Transverse colon (tissue), 4 donors: Measurements from ENCODE around the gene AP2S1. TPM values are rescaled to one million over a fixed set of nuclear protein-coding genes. Genes with fewer than 3 reads are reported as not detected.

ENCODE experiments used
- DNase-seq: peaks from one replicate; pipeline ENCODE4 v3.0.0-alpha.2; 2019
- H3K27ac ChIP-seq, 4 donors: fragments of 200-600 bp; sonication (generic); 2 replicates each; pipeline ENCODE4 v1.5.1; 2016 to 2018; ENCODE audit warnings: inconsistent platforms in 4 of 4
- H3K27me3 ChIP-seq: fragments of 200-600 bp; sonication (generic); 2 replicates; pipeline ENCODE4 v1.5.1; 2017; ENCODE audit warnings: inconsistent platforms
- H3K36me3 ChIP-seq, 4 donors: fragments of 200-600 bp; sonication (generic); 2 replicates each; pipeline ENCODE4 v1.5.1; 2017 to 2019; ENCODE audit warnings: inconsistent platforms in 4 of 4
- H3K4me1 ChIP-seq, 4 donors: fragments of 200-600 bp; sonication (generic); 2 replicates each; pipeline ENCODE4 v1.5.1; 2017 to 2020; ENCODE audit warnings: inconsistent platforms in 4 of 4
- H3K4me3 ChIP-seq, 4 donors: fragments of 200-600 bp; sonication (generic); 1 replicate in 1 of 4; 2 replicates in 3 of 4; pipeline versions ENCODE4 v1.5.1 to v1.6.1; 2017 to 2019; ENCODE audit warnings: inconsistent platforms in 4 of 4
- H3K9me3 ChIP-seq, 2 donors: fragments of 200-600 bp; sonication (generic); 2 replicates each; pipeline ENCODE4 v1.5.1; 2017 to 2019; ENCODE audit warnings: inconsistent platforms in 2 of 2
- EP300 ChIP-seq: sonication (generic); formaldehyde crosslinking; IDR thresholded peaks from one replicate; pipeline ENCODE4 v1.6.1; 2017; ENCODE audit warnings: antibody characterized with exemption, low read depth
- POLR2A ChIP-seq: fragments of 450-650 bp; IDR thresholded peaks from one replicate; pipeline ENCODE4 v1.6.1; 2016; ENCODE audit warnings: antibody characterized with exemption, mild to moderate bottlenecking, moderate library complexity
- POLR2AphosphoS5 ChIP-seq, 3 donors: sonication (generic); formaldehyde crosslinking; IDR thresholded peaks; one replicate each; pipeline ENCODE4 v1.6.1; 2016; ENCODE audit warnings: antibody characterized with exemption in 3 of 3
- WGBS, 2 donors: methylation state at CpG; one replicate each; pipeline ENCODE4 v1.1.5; 2018; ENCODE audit warnings: low coverage in 1 of 2; 5-methylcytosine and 5-hydroxymethylcytosine counted together
- in situ Hi-C, 4 donors: fragments of 200-750 bp; cut with MboI; loops; one replicate each; pipeline versions ENCODE4 v1.15.0 to v1.15.1; 2017; ENCODE audit warnings: low sequenced_read_pairs in 3 of 4, low pct_ligation_motif_present in 1 of 4, low pct_unique_long_range_greater_than_20kb in 1 of 4
- intact Hi-C: fragments of 100-400 bp; cut with DNase I; formaldehyde crosslinking; loops from one replicate; pipeline ENCODE4 v1.15.1; 2023; ENCODE audit warnings: low total_unique reads
- total RNA-seq, 4 donors: library from RNA; depleted of rRNA; stranded (reverse); fragments of >200 nt; gene quantifications; one replicate each; pipeline ENCODE4 v1.1.0, GENCODE V29; 2016
- TF ChIP-seq, protein P1 (sequence below), 5 experiments: fragments of 200-600 bp in 3 of 5; fragments of 450-650 bp in 2 of 5; sonication (generic) in 3 of 5; IDR thresholded peaks; 1 replicate in 2 of 5; 2 replicates in 3 of 5; pipeline ENCODE4 v1.5.1; 2016 to 2017; ENCODE audit warnings: antibody characterized with exemption in 5 of 5, inconsistent platforms in 3 of 5, mild to moderate bottlenecking in 2 of 5, moderate library complexity in 1 of 5

AP2S1 gene
- total RNA-seq, 4 donors from 2014 or later = 50.1 to 96.9 (median 61.2) TPM

DNA sequence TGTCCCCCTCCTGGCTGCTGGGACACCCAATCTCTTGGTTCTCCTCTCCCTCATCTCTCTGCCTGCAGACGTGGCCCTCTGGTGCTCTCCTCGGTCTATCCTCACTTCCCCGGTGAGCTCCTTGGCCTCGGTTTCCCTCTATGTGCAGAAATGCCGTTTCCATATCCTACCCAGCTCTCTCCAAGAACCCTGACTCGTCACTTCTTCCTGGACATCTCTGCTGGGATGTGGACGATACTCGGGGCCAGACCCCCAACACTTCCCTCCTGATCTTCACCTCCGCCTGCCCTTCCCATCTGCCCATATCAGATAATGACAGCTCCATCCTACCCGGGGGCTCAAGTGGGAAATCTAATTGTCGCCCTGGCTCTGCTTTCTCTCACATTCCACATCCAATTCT lies 7.9 kb downstream of the AP2S1 start:
- 91% methylated on average over 11 of the region's 11 CpGs; no CpG with 5 or more reads in 1 of the 2 donors for WGBS, 2 donors
- no peaks in the 10 kb centered on the region for H3K9me3 ChIP-seq
- no peak overlapping the region for H3K4me3 ChIP-seq
- no peak for TF ChIP-seq POLR2A
- no peak for TF ChIP-seq EP300
- TF ChIP-seq, protein P1, sequence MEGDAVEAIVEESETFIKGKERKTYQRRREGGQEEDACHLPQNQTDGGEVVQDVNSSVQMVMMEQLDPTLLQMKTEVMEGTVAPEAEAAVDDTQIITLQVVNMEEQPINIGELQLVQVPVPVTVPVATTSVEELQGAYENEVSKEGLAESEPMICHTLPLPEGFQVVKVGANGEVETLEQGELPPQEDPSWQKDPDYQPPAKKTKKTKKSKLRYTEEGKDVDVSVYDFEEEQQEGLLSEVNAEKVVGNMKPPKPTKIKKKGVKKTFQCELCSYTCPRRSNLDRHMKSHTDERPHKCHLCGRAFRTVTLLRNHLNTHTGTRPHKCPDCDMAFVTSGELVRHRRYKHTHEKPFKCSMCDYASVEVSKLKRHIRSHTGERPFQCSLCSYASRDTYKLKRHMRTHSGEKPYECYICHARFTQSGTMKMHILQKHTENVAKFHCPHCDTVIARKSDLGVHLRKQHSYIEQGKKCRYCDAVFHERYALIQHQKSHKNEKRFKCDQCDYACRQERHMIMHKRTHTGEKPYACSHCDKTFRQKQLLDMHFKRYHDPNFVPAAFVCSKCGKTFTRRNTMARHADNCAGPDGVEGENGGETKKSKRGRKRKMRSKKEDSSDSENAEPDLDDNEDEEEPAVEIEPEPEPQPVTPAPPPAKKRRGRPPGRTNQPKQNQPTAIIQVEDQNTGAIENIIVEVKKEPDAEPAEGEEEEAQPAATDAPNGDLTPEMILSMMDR (IDR thresholded peaks at IDR 0.05) = no peak
- TF ChIP-seq POLR2AphosphoS5 (IDR thresholded peaks at IDR 0.05) = no peak
- peaks cover 0 to 24% (median 2%) of the 10 kb centered on the region in 4 donors for H3K36me3 ChIP-seq
- H3K27ac ChIP-seq = no peak overlapping the region
- no peak for DNase-seq
- intact Hi-C loops (no loop called here), in situ Hi-C loops (loop anchor here in 3 of 4 donors (5.0 to 10.0 kb wide), 3 partner anchors 80 to 88 kb away; no protein-coding TSS in a partner anchor)
- H3K4me1 ChIP-seq = peaks cover 13 to 37% (median 19%) of the 10 kb centered on the region in 4 donors
- H3K27me3 ChIP-seq = no peaks in the 10 kb centered on the region

DNA sequence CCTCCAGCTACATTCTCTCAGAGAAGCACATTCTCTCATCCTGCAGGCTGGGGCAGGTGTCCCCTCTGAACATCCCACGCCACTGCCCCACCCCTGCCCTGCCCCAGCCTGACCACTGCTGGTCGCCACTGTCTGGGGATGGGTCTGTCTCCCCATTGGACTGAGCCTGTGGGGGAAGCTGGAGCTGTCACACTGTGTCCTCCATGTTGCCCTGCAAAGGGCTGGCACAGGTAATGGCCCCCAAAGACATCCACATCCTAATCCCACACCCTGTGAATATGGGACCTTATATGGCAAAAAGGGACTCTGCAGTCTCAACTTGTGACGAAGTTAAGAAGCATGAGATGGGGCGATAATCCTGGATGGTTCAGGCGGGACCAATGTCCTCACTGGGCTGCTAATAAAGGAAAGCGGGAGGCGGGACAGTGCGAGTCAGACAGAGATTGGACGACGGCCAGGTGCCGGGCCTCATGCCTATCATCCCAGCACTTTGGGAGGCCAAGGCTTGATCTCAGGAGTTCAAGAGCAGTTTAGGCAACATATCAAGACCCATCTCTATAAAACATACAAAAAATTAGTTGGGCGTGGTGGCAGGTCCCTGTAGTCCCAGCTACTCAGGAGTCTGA lies 9.1 kb downstream of the AP2S1 start:
- intact Hi-C loops = no loop called here
- DNase-seq = peak; percentile 39
- no peaks in the 10 kb centered on the region for H3K27me3 ChIP-seq
- in situ Hi-C loops = loop anchor here in 3 of 4 donors (5.0 to 10.0 kb wide), 3 partner anchors 79 to 87 kb away; no protein-coding TSS in a partner anchor
- peaks cover 0 to 26% (median 2%) of the 10 kb centered on the region in 4 donors for H3K36me3 ChIP-seq
- H3K4me3 ChIP-seq = no peak overlapping the region
- peaks cover 13 to 32% (median 17%) of the 10 kb centered on the region in 4 donors for H3K4me1 ChIP-seq
- peak overlapping the region; percentile 77 to 81 (median 78) for H3K27ac ChIP-seq
- TF ChIP-seq, protein P1 (IDR thresholded peaks at IDR 0.05) = no peak
- TF ChIP-seq POLR2A = no peak
- no peak for TF ChIP-seq EP300
- TF ChIP-seq POLR2AphosphoS5 (IDR thresholded peaks at IDR 0.05) = no peak
- 82% methylated on average over 12 of the region's 12 CpGs; no CpG with 5 or more reads in 1 of the 2 donors for WGBS, 2 donors
- H3K9me3 ChIP-seq = no peaks in the 10 kb centered on the region

DNA sequence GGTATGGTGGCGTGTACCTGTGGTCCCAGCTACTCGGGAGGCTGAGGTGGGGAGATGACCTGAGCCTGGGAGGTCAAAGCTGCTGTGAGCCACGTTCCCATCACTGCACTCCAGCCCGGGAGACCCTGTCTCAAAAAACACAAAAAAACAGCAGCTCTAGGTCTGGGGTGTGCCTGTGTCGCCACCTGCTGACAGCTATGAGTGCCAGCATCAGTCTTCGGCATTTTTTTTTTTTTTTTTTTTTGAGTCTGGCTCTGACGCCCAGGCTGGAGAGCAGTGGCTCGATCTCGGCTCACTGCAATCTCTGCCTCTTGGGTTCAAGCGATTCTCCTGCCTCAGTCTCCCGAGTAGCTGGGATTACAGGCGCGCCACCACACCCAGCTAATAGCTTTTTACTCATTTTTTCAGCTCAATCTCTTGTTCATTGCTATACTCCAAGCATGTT lies 10.1 kb downstream of the AP2S1 start:
- H3K4me1 ChIP-seq = peaks cover 13 to 29% (median 17%) of the 10 kb centered on the region in 4 donors
- no peaks in the 10 kb centered on the region for H3K27me3 ChIP-seq
- peaks cover 0 to 26% (median 2%) of the 10 kb centered on the region in 4 donors for H3K36me3 ChIP-seq
- no peak for TF ChIP-seq EP300
- TF ChIP-seq, protein P1 (IDR thresholded peaks at IDR 0.05) = peak; percentile 75 to 97 (median 84)
- H3K9me3 ChIP-seq = no peaks in the 10 kb centered on the region
- 19% methylated on average over 13 of the region's 13 CpGs; no CpG with 5 or more reads in 1 of the 2 donors for WGBS, 2 donors
- peak; percentile 51 for DNase-seq
- intact Hi-C loops (loop anchor here (1.0 kb wide), 1 partner anchor 83 kb away; no protein-coding TSS in a partner anchor), in situ Hi-C loops (loop anchor here in 3 of 4 donors (5.0 to 10.0 kb wide), 3 partner anchors 78 to 86 kb away; no protein-coding TSS in a partner anchor)
- no peak overlapping the region for H3K4me3 ChIP-seq
- H3K27ac ChIP-seq = peak overlapping the region; percentile 77 to 81 (median 78)

DNA sequence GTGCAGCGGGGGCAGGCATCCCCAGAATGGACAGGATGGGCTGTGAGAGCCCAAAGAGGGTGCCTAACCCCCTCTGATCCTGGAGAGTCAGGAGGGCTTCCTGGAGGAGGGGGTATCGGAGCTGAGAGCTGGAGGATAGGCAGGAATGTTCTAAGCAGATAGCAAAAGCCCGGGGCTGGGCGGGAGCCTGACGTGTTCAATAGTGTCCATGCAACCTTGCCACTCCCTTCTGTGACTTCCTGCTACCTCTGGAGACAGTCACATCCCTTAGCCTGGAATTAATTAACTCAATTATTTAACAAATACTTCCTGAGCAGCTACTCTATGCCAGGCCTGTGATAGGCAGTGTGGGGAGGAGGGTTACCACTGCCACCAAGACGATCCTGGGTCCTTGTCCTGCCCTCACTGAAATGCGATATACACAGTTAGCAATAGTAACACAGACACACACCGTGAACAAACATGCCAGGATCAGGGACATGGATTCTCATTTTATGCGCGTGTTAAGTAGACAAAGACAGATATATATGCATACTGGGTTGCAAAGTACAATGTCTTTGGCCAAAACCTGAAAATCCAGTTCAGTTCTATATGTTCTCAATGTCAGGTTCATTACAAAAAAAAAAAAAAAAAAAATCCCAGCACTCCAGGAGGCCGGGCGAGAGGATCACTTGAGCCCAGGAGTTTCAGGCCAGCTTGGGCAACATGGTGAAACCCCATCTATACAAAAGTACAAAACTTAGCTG lies 10.7 kb downstream of the AP2S1 start:
- Histone ChIP-seq H3K4me3 (no peak overlapping the region), H3K27me3 (no peaks in the 10 kb centered on the region), H3K9me3 (no peaks in the 10 kb centered on the region), H3K36me3 (peaks cover 0 to 23% (median 2%) of the 10 kb centered on the region in 4 donors), H3K4me1 (peaks cover 13 to 29% (median 17%) of the 10 kb centered on the region in 4 donors), H3K27ac (peak overlapping the region; percentile 77 to 81 (median 78))
- in situ Hi-C loops (loop anchor here in 3 of 4 donors (5.0 to 10.0 kb wide), 3 partner anchors 78 to 85 kb away; no protein-coding TSS in a partner anchor), intact Hi-C loops (loop anchor here (1.0 to 10.0 kb wide), 2 partner anchors 83 to 265 kb away; no protein-coding TSS in a partner anchor)
- 59 to 90% methylated on average over 2 to 12 of the region's 12 CpGs for WGBS, 2 donors
- peak; percentile 77 for DNase-seq
- TF ChIP-seq EP300 = no peak
- TF ChIP-seq POLR2AphosphoS5 (IDR thresholded peaks at IDR 0.05) = peak in 1 of 3 donors; percentile 10
- TF ChIP-seq, protein P1 (IDR thresholded peaks at IDR 0.05) = no peak
- no peak for TF ChIP-seq POLR2A
